Measurements from ENCODE around the gene TSPAN5.

- TF ChIP-seq CTCF (optimal IDR thresholded peaks at IDR 0.05 in 1 of 3, IDR thresholded peaks at IDR 0.05 in 1 of 3, conservative IDR thresholded peaks at IDR 0.05 in 1 of 3; ENCODE audit: extremely low read depth in 1 of 3, insufficient read depth in 2 of 3, low read length in 3 of 3): no peak
- TF ChIP-seq EZH2 (IDR thresholded peaks at IDR 0.05; ENCODE audit: low read length): no peak
Measured at GRCh38 chr4:98656443-98656842, 2.0 kb downstream of the TSPAN5 start.
